Parathyroid adenoma (tissue), 2 donors: Measurements from ENCODE around the gene CD8B.

ENCODE experiments used
- H2AFZ ChIP-seq: fragments of 300-600 bp; sonication (generic); one replicate; pipeline ENCODE4 v1.7.0; 2017; ENCODE audit warnings: antibody characterized with exemption, mild to moderate bottlenecking
- H3K27ac ChIP-seq: fragments of 300-600 bp; sonication (generic); one replicate; pipeline ENCODE4 v1.7.0; 2017
- H3K27me3 ChIP-seq: fragments of 300-600 bp; sonication (generic); one replicate; pipeline ENCODE4 v1.7.0; 2017; ENCODE audit warnings: low read length; ENCODE audit not compliant: control insufficient read depth, insufficient read depth
- H3K36me3 ChIP-seq: fragments of 300-600 bp; sonication (generic); one replicate; pipeline ENCODE4 v1.7.0; 2017; ENCODE audit warnings: low read length; ENCODE audit not compliant: control insufficient read depth, insufficient read depth
- H3K4me1 ChIP-seq: fragments of 300-600 bp; sonication (generic); one replicate; pipeline ENCODE4 v1.7.0; 2017; ENCODE audit warnings: control low read depth
- H3K4me2 ChIP-seq: fragments of 300-600 bp; sonication (generic); one replicate; pipeline ENCODE4 v1.7.0; 2017; ENCODE audit warnings: low read length
- H3K4me3 ChIP-seq: fragments of 300-600 bp; sonication (generic); one replicate; pipeline ENCODE4 v1.7.0; 2017; ENCODE audit warnings: low read depth, low read length
- H3K79me2 ChIP-seq: fragments of 300-600 bp; sonication (generic); one replicate; pipeline ENCODE4 v1.7.0; 2017; ENCODE audit warnings: control low read depth
- H3K9ac ChIP-seq: fragments of 300-600 bp; sonication (generic); one replicate; pipeline ENCODE4 v1.7.0; 2017; ENCODE audit warnings: mild to moderate bottlenecking
- H3K9me3 ChIP-seq: fragments of 300-600 bp; sonication (generic); one replicate; pipeline ENCODE4 v1.7.0; 2017; ENCODE audit warnings: low read length; ENCODE audit not compliant: control insufficient read depth
- CTCF ChIP-seq: fragments of 300-600 bp; sonication (generic); IDR thresholded peaks from one replicate; pipeline ENCODE4 v1.7.0; 2017; ENCODE audit warnings: antibody characterized with exemption, mild to moderate bottlenecking
- donor health status: primary hyperparathyroidism.

CD8B gene

DNA sequence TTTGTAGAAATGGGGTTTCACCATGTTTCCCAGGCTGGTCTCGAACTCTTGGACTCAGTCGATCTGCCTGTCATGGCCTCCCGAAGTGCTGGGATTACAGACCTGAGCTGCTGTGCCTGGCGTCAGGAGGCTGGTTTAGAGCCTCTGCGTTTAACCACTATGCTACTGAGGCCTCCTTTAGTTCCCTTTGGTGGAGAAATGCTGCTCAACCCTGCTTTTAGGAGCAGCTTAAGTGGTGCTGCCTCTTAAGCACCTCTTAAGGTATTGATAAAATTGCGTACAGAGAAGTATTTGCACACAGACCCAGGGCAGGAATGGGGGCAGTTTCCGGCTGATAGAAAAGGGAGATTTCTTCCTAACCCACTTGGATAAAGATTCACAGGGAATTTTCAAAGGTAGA lies 78.9 kb downstream of the CD8B start:
- H3K27me3 ChIP-seq = no peaks in the 10 kb centered on the region
- no peaks in the 10 kb centered on the region for H3K4me1 ChIP-seq
- H3K4me2 ChIP-seq = no peak overlapping the region
- no peak for TF ChIP-seq CTCF
- no peak overlapping the region for H3K4me3 ChIP-seq
- no peaks in the 10 kb centered on the region for H3K79me2 ChIP-seq
- no peaks in the 10 kb centered on the region for H3K36me3 ChIP-seq
- H2AFZ ChIP-seq = no peak overlapping the region
- no peak overlapping the region for H3K9ac ChIP-seq
- H3K9me3 ChIP-seq = no peaks in the 10 kb centered on the region
- H3K27ac ChIP-seq = no peak overlapping the region

DNA sequence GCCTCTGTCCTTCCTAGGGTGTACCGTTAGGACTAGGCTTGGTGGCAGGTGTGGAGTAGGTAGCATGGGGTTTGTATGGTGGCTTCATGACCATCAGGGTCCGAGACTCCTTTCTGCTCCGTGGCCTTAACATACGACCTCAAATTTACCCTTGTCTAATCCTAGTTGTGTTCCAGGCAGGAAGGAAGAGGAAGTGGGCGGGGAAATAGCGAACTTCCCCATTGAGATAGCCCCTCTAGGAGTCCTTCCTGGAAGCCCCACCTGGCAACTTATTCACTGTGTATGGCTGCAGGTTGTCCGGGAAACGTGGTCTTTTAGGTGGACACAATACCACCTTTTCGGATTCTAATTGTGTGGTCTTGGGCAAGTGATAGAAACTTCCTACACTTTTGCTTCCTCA lies 80.3 kb downstream of the CD8B start:
- no peaks in the 10 kb centered on the region for H3K36me3 ChIP-seq
- no peak overlapping the region for H3K4me2 ChIP-seq
- no peak overlapping the region for H3K4me3 ChIP-seq
- H3K27me3 ChIP-seq = no peaks in the 10 kb centered on the region
- H3K4me1 ChIP-seq = no peaks in the 10 kb centered on the region
- no peak for TF ChIP-seq CTCF
- H2AFZ ChIP-seq = no peak overlapping the region
- no peak overlapping the region for H3K27ac ChIP-seq
- no peaks in the 10 kb centered on the region for H3K9me3 ChIP-seq
- H3K9ac ChIP-seq = no peak overlapping the region
- no peaks in the 10 kb centered on the region for H3K79me2 ChIP-seq

GRCh38 chr2:86779971-86780370 lies 81.7 kb downstream of the CD8B start:
- H3K36me3 ChIP-seq = no peaks in the 10 kb centered on the region
- no peaks in the 10 kb centered on the region for H3K9me3 ChIP-seq
- no peaks in the 10 kb centered on the region for H3K4me1 ChIP-seq
- H3K27ac ChIP-seq = no peak overlapping the region
- no peak overlapping the region for H2AFZ ChIP-seq
- H3K4me2 ChIP-seq = no peak overlapping the region
- H3K79me2 ChIP-seq = no peaks in the 10 kb centered on the region
- no peak overlapping the region for H3K4me3 ChIP-seq
- H3K9ac ChIP-seq = no peak overlapping the region
- no peak for TF ChIP-seq CTCF
- H3K27me3 ChIP-seq = no peaks in the 10 kb centered on the region

DNA sequence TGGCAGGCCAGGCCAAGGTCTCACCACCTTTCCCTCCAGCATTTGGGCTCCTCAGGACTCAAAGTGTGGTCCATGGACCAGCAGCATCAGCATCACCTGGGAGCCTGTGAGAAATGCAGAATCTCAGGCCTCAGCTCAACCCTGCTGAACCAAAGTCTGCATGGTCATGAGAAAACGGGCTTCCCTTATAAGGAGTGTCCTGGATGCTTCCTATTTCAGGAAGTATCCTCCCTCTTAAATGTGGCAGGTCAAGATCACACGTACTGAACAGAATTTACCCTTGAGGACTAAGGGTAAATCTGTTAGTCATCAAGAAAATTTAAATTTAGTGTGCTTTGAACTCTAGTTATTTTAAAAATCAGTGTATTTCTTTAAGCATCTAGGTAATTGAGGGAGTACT lies 82.7 kb downstream of the CD8B start:
- no peak overlapping the region for H3K27ac ChIP-seq
- H3K9ac ChIP-seq = no peak overlapping the region
- no peak overlapping the region for H2AFZ ChIP-seq
- H3K9me3 ChIP-seq = no peaks in the 10 kb centered on the region
- TF ChIP-seq CTCF = no peak
- H3K4me1 ChIP-seq = no peaks in the 10 kb centered on the region
- H3K4me3 ChIP-seq = no peak overlapping the region
- no peaks in the 10 kb centered on the region for H3K79me2 ChIP-seq
- H3K27me3 ChIP-seq = no peaks in the 10 kb centered on the region
- H3K36me3 ChIP-seq = no peaks in the 10 kb centered on the region
- H3K4me2 ChIP-seq = no peak overlapping the region

GRCh38 chr2:86776532-86776931 lies 85.2 kb downstream of the CD8B start:
- Histone ChIP-seq H3K27ac (no peak overlapping the region), H2AFZ (no peak overlapping the region), H3K9me3 (no peaks in the 10 kb centered on the region), H3K36me3 (no peaks in the 10 kb centered on the region), H3K9ac (no peak overlapping the region), H3K79me2 (no peaks in the 10 kb centered on the region), H3K27me3 (no peaks in the 10 kb centered on the region), H3K4me3 (no peak overlapping the region), H3K4me2 (no peak overlapping the region), H3K4me1 (peaks cover 6% of the 10 kb centered on the region)
- no peak for TF ChIP-seq CTCF
